ENCODE measurements around the gene MCC.

GRCh38 chr5:113169720-113170119 is 318.5 kb downstream of the MCC start:
- TF ChIP-seq POLR2AphosphoS5 (IDR thresholded peaks at IDR 0.05; ENCODE audit: low read depth, low read length) (no peak), TAF1 (IDR thresholded peaks at IDR 0.05; ENCODE audit: borderline replicate concordance, insufficient read depth, low read length) (no peak), REST (IDR thresholded peaks at IDR 0.05; ENCODE audit: insufficient read depth in 1 of 2, low read depth in 2 of 2, low read length in 2 of 2) (no peak), SIN3A (IDR thresholded peaks at IDR 0.05; ENCODE audit: borderline replicate concordance, insufficient read depth, low read length) (no peak), FOXP2 (optimal IDR thresholded peaks at IDR 0.05; ENCODE audit: borderline replicate concordance, extremely low read depth, extremely low read length, insufficient read depth) (no peak)
